ENCODE data around the gene DAB1.

DNA sequence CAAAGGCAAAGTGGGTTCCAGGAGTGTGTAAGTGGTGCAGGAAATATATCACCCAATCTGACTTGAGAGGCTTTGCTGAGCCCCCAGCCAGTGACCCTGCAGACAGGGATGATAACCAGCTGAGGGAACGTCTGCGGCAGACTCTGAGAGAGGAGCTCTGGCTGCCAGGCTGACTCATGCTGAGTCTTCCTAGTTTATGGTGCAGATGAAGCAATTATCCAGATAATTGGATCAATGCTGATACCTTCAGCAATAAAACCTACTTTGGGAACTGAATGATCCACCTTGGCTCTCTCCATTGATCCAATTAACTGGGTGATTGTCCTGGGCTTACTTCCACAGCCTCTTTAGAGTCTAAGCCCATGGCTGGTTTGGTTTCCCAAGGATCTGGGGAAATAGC, 465.3 kb downstream of the DAB1 start:
- TF ChIP-seq YY1 (IDR thresholded peaks at IDR 0.05; ENCODE audit: extremely low read depth, insufficient replicate concordance, low read depth, low read length) (no peak), JUND (IDR thresholded peaks at IDR 0.05) (no peak)

All from HCT116 (cell line).